Omental fat pad (tissue), 4 donors: ENCODE results near the gene GAPVD1. TPM values are rescaled to one million over a fixed set of nuclear protein-coding genes. Genes with fewer than 3 reads are reported as not detected.
"Not testable (repeated sequence)": the region's sequence is repeated elsewhere in the genome, so short reads cannot be mapped to it uniquely, and the experiment has no call there.

ENCODE experiments used
- ATAC-seq: fragments of 150-250 bp; one replicate; pipeline ENCODE4 v1.9.1; 2016; ENCODE audit warnings: mild to moderate bottlenecking, moderate library complexity; ENCODE audit not compliant: low FRiP score
- DNase-seq: peaks from one replicate; pipeline ENCODE4 v3.0.0-alpha.2; 2019; ENCODE audit warnings: low spot score
- total RNA-seq, 4 donors: library from RNA; depleted of rRNA; stranded (reverse); fragments of >200 nt; gene quantifications; one replicate each; pipeline ENCODE4 v1.1.0, GENCODE V29; 2016
- TF ChIP-seq, protein P1 (sequence below), 3 donors: fragments of 450-650 bp; IDR thresholded peaks; one replicate each; pipeline ENCODE4 v1.5.1; 2016 to 2017; ENCODE audit warnings: antibody characterized with exemption in 3 of 3, mild to moderate bottlenecking in 3 of 3, moderate library complexity in 2 of 3

The GAPVD1 gene
- total RNA-seq, 4 donors from 2014 or later: 44.0 to 124 (median 67.9) TPM

DNA sequence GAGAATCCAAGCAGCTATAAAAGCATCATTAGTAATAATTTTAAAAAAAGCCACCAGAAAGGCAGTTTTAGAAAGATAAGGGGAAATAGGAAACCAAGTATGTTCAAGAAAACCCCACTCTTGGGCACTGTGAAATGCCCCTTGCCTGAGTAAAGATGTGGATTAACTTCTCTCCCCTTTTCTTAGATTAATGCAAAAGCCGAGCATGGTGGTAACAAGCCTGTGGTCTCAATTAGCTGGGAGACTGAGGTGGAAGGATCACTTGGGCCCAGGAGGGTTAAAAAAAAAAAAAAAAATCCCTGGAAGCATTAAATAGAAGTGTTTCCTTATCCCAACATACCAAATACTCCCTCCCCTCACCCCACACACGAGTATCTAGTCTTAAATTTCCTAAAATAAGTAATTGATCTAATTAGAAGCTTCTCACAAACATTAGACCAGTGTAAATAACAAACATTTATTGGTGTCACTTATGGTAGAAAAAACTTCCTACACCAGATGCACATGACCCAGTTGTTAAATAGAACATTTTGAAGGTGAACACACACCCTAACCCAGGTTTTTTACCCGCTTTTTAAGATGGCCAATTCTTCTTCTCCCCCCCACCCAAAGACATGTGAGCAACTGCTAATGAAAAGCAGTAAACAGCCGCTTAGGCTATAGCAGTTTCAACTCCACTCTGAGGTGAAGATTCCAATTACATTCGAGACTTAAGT is 25.7 kb upstream of the GAPVD1 start:
- TF ChIP-seq, protein P1, sequence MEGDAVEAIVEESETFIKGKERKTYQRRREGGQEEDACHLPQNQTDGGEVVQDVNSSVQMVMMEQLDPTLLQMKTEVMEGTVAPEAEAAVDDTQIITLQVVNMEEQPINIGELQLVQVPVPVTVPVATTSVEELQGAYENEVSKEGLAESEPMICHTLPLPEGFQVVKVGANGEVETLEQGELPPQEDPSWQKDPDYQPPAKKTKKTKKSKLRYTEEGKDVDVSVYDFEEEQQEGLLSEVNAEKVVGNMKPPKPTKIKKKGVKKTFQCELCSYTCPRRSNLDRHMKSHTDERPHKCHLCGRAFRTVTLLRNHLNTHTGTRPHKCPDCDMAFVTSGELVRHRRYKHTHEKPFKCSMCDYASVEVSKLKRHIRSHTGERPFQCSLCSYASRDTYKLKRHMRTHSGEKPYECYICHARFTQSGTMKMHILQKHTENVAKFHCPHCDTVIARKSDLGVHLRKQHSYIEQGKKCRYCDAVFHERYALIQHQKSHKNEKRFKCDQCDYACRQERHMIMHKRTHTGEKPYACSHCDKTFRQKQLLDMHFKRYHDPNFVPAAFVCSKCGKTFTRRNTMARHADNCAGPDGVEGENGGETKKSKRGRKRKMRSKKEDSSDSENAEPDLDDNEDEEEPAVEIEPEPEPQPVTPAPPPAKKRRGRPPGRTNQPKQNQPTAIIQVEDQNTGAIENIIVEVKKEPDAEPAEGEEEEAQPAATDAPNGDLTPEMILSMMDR (IDR thresholded peaks at IDR 0.05): no peak
- ATAC-seq (no peak), DNase-seq (no peak)

DNA sequence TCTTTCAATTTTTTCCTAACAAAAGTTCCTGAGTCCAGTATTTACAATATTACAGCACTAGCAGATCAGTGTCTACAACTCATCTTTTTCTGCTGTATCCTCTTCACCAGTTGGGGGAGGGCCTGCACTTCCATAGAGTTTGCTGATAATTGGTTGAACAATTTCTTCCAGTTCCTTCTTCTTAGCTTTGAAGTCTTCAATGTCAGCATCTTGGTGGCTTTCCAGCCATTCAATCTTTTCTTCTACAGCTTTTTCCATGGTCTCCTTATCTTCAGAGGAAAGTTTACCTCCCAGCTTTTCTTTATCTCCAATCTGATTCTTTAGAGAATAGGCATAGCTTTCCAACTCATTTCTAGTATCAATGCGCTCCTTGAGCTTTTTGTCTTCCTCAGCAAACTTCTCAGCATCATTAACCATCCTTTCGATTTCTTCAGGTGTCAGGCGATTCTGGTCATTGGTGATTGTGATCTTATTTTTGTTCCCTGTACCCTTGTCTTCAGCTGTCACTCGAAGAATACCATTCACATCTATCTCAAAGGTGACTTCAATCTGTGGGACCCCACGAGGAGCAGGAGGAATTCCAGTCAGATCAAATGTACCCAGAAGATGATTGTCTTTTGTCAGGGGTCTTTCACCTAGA is 25.0 kb upstream of the GAPVD1 start:
- not testable (repeated sequence) for DNase-seq, ATAC-seq

DNA sequence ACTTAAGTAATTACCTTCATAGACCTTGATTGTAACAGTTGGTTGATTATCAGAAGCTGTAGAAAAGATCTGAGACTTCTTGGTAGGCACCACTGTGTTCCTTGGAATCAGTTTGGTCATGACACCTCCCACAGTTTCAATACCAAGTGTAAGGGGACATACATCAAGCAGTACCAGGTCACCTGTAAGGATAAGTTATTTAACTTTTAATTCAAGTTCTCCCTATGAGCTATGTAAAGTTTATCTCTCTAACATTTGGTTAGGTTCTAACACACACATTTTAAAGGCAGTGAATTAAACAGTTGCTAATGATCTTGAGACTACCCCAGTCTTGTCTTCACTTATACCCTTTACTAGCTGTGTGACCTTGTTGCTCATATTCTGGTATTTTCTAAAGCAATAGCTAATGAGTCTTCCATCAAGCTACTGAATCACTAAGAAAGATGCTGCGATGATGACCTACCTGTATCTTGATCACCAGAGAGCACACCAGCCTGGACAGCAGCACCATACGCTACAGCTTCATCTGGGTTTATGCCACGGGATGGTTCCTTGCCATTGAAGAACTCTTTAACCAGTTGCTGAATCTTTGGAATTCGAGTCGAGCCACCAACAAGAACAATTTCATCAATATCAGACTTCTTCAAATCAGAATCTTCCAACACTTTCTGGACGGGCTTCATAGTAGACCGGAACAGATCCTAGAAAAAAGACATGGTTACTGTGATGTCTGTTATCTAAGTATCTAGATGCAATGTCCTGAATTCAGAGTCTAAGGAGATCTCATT is 23.3 kb upstream of the GAPVD1 start:
- TF ChIP-seq, protein P1 (IDR thresholded peaks at IDR 0.05): no peak
- no peak for DNase-seq
- ATAC-seq: no peak

DNA sequence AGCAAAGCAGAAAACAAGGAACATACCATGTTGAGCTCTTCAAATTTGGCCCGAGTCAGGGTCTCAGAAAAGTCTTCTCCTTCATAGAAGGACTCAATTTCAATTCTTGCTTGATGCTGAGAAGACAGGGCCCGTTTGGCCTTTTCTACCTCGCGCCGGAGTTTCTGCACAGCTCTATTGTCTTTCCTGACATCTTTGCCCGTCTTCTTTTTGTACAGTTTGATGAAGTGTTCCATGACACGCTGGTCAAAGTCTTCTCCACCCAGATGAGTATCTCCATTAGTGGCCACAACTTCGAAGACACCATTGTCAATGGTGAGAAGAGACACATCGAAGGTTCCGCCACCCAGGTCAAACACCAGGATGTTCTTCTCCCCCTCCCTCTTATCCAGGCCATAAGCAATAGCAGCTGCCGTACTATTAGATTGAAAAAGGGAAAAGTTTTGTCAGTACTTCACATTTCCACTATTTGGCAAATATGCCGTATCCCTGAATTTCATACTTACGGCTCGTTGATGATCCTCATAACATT is 22.6 kb upstream of the GAPVD1 start:
- ATAC-seq (no peak), DNase-seq (no peak)
- TF ChIP-seq, protein P1 (IDR thresholded peaks at IDR 0.05): no peak

DNA sequence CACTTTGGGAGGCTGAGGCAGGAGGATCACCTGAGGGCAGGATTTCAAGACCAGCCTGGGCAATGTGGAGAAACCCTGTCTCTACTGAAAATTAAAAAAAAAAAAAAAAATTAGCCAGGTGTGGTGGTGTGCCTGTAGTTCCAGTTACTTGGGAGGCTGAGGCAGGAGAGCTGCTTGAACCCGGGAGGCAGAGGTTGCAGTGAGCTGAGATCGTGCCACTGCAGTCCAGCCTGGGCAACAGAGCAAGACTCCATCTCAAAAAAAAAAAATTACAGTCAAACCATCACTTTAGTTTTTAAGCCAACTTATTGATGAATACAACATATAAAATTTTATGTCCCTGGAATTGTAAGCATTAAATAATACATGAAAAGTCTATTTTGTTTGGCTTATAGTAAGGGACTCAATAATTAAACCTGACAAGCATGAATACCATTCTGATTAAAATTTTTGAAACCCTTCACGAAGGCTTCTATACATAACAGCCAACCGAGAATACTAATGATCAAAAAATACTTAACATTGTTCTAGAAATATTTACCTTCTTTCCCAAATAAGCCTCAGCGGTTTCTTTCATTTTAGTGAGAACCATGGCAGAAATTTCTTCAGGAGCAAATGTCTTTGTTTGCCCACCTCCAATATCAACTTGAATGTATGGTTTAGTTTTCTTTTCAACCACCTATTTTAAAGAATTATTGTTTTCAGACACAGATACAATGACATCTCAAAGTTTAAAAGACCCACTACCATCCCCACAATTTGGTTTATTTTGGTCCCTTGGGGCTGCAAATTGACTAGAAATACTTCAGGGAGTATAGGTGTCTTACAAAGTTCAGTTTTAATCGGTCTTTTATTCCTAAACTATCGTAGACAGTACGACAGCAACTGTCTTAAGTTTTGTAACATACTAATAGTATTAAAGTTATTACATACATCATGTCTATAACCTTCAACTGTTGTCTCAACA is 21.7 kb upstream of the GAPVD1 start:
- no peak for ATAC-seq
- TF ChIP-seq, protein P1 (IDR thresholded peaks at IDR 0.05): no peak
- DNase-seq: no peak

DNA sequence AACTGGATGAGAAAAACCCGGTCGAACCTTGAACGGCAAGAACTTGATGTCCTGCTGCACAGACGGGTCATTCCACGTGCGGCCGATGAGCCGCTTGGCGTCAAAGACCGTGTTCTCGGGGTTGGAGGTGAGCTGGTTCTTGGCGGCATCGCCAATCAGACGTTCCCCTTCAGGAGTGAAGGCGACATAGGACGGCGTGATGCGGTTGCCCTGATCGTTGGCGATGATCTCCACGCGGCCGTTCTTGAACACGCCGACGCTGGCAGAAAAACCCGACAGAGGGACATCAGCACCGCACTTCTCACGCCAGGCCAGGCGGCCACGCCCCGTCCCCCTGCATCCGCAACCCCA is 21.0 kb upstream of the GAPVD1 start:
- ATAC-seq: peak; percentile 7
- DNase-seq: no peak
- TF ChIP-seq, protein P1 (IDR thresholded peaks at IDR 0.05): no peak
